ENCODE results near the gene ZBED4. TPM values are rescaled to one million over a fixed set of nuclear protein-coding genes. Genes with fewer than 3 reads are reported as not detected.

The ZBED4 gene
- total RNA-seq, 1 experiment from 2014 or later: 21.6 TPM

- Histone ChIP-seq H3K9me3 (ENCODE audit: control insufficient read depth in 1 of 2, insufficient read depth in 1 of 2, low read depth in 1 of 2, low read length in 2 of 2) (no peaks in the 10 kb centered on the region), H3K79me2 (ENCODE audit: insufficient read depth, low read length) (peaks cover 54% of the 10 kb centered on the region), H2AFZ (ENCODE audit: low read depth, low read length, poor library complexity, severe bottlenecking) (no peak overlapping the region), H3K4me2 (ENCODE audit: low read length) (peak overlapping the region; percentile 99), H3K9me2 (ENCODE audit: insufficient read depth) (no peaks in the 10 kb centered on the region), H3K27ac (ENCODE audit: low read depth, low read length) (peak overlapping the region; percentile 72), H4K20me1 (ENCODE audit: insufficient read depth) (no peaks in the 10 kb centered on the region), H3K4me3 (replicated peaks in 1 of 2; ENCODE audit: low read depth in 1 of 2, low read length in 2 of 2) (peak overlapping the region; percentile 76 to 88), H3K36me3 (ENCODE audit: control insufficient read depth in 1 of 2, insufficient read depth in 2 of 2, low read length in 2 of 2) (peaks cover 12 to 16% of the 10 kb centered on the region in 2 experiments; a peak in 3 of 4 replicates), H3K9ac (ENCODE audit: low read length) (peak overlapping the region; percentile 90), H3K27me3 (ENCODE audit: insufficient read depth, low read length) (no peaks in the 10 kb centered on the region), H3K4me1 (ENCODE audit: control insufficient read depth in 1 of 2, insufficient read depth in 2 of 2, low read length in 2 of 2) (peaks cover 8 to 20% of the 10 kb centered on the region in 2 experiments)
- DNase-seq (ENCODE audit: low read depth, low spot score): no peak
- ATAC-seq: peak; percentile 20
- POLR2A ChIA-PET: no interaction called here
- RAD21 ChIA-PET (ENCODE audit: low non-redundant PET in 1 of 2, low total read pairs in 2 of 2, uncharacterized antibody in 2 of 2, unreplicated experiment in 2 of 2): no interaction called here
- CTCF ChIA-PET: no interaction called here
- no TSS peak for BruUV-seq (replicated peaks)
- intact Hi-C loops (cut with micrococcal nuclease): no loop called here
- no peak for TF ChIP-seq CEBPB (IDR thresholded peaks at IDR 0.05; ENCODE audit: low read depth)
- no peak for TF ChIP-seq RAD21 (IDR thresholded peaks at IDR 0.05; ENCODE audit: low read depth)
- TF ChIP-seq ATF3 (IDR thresholded peaks at IDR 0.05): no peak
- TF ChIP-seq MAX (IDR thresholded peaks at IDR 0.05): no peak
- peak; percentile 98 for TF ChIP-seq ZFX (IDR thresholded peaks at IDR 0.05)
Measured at GRCh38 chr22:49826603-49827270, 26.9 kb upstream of the ZBED4 start.

GRCh38 chr22:49827271-49827852, 26.3 kb upstream of the ZBED4 start:
- Histone ChIP-seq H3K4me1 (ENCODE audit: control insufficient read depth in 1 of 2, insufficient read depth in 2 of 2, low read length in 2 of 2) (peaks cover 8 to 20% of the 10 kb centered on the region in 2 experiments), H2AFZ (ENCODE audit: low read depth, low read length, poor library complexity, severe bottlenecking) (no peak overlapping the region), H3K27me3 (ENCODE audit: insufficient read depth, low read length) (no peaks in the 10 kb centered on the region), H3K4me2 (ENCODE audit: low read length) (peak overlapping the region; percentile 99), H3K9ac (ENCODE audit: low read length) (peak overlapping the region; percentile 90), H3K27ac (ENCODE audit: low read depth, low read length) (peak overlapping the region; percentile 72; the same call in 1 of the 2 replicates), H4K20me1 (ENCODE audit: insufficient read depth) (no peaks in the 10 kb centered on the region), H3K36me3 (ENCODE audit: control insufficient read depth in 1 of 2, insufficient read depth in 2 of 2, low read length in 2 of 2) (peaks cover 12 to 16% of the 10 kb centered on the region in 2 experiments; a peak in 3 of 4 replicates), H3K4me3 (replicated peaks in 1 of 2; ENCODE audit: low read depth in 1 of 2, low read length in 2 of 2) (peak overlapping the region; percentile 76 to 88), H3K79me2 (ENCODE audit: insufficient read depth, low read length) (peaks cover 48% of the 10 kb centered on the region), H3K9me3 (ENCODE audit: control insufficient read depth in 1 of 2, insufficient read depth in 1 of 2, low read depth in 1 of 2, low read length in 2 of 2) (no peaks in the 10 kb centered on the region), H3K9me2 (ENCODE audit: insufficient read depth) (no peaks in the 10 kb centered on the region)
- ChIA-PET CTCF (no interaction called here), RAD21 (ENCODE audit: low non-redundant PET in 1 of 2, low total read pairs in 2 of 2, uncharacterized antibody in 2 of 2, unreplicated experiment in 2 of 2) (no interaction called here), POLR2A (no interaction called here)
- peak; percentile 42 for ATAC-seq
- BruUV-seq (replicated peaks): no TSS peak
- no peak for TF ChIP-seq CBX3 (IDR thresholded peaks at IDR 0.05; ENCODE audit: low read depth)
- no peak for TF ChIP-seq SRF (IDR thresholded peaks at IDR 0.05; ENCODE audit: low read depth)
- no peak for TF ChIP-seq JUND (IDR thresholded peaks at IDR 0.05)
- no peak for TF ChIP-seq ATF3 (IDR thresholded peaks at IDR 0.05)
- TF ChIP-seq YY1 (IDR thresholded peaks at IDR 0.05; ENCODE audit: extremely low read depth, insufficient replicate concordance, low read depth, low read length): no peak
- no peak for TF ChIP-seq ZNF274 (IDR thresholded peaks at IDR 0.05; ENCODE audit: low read depth, low read length)
- no peak for TF ChIP-seq ZBTB33 (IDR thresholded peaks at IDR 0.05; ENCODE audit: extremely low read depth, insufficient replicate concordance, low read length)
- DNase-seq (ENCODE audit: low read depth, low spot score): no peak
- intact Hi-C loops (cut with micrococcal nuclease): no loop called here
